Lung (tissue), 12 donors: ENCODE results near the gene PAGE2B. TPM values are rescaled to one million over a fixed set of nuclear protein-coding genes. Genes with fewer than 3 reads are reported as not detected.

Experiments
- ATAC-seq: fragments of 200-7000 bp; cut with Tn5 transposase; one replicate; pipeline ENCODE4 v1.9.1; 2020; ENCODE audit warnings: moderate number of reproducible peaks; ENCODE audit not compliant: insufficient read depth, low FRiP score
- DNase-seq, 3 donors: peaks; one replicate each; pipeline ENCODE4 v3.0.0-alpha.2; 2013 to 2017
- H3K27ac ChIP-seq, 2 donors: one replicate each; pipeline ENCODE4 v1.5.1; 2013; ENCODE audit warnings: mild to moderate bottlenecking in 2 of 2, moderate library complexity in 2 of 2, control low read depth in 1 of 2, inconsistent platforms in 1 of 2, low read depth in 1 of 2, low read length in 1 of 2
- H3K27me3 ChIP-seq, 3 donors: one replicate each; pipeline ENCODE4 v1.5.1; 2013; ENCODE audit warnings: low read length in 2 of 3; ENCODE audit not compliant: control insufficient read depth in 3 of 3, insufficient read depth in 3 of 3
- H3K36me3 ChIP-seq, 4 donors: one replicate each; pipeline ENCODE4 v1.5.1; 2013; ENCODE audit warnings: low read length in 4 of 4, mild to moderate bottlenecking in 1 of 4, moderate library complexity in 1 of 4; ENCODE audit not compliant: control insufficient read depth in 4 of 4, insufficient read depth in 4 of 4
- H3K4me1 ChIP-seq, 5 donors: one replicate each; pipeline ENCODE4 v1.5.1; 2013; ENCODE audit warnings: low read length in 5 of 5, mild to moderate bottlenecking in 2 of 5, moderate library complexity in 1 of 5; ENCODE audit not compliant: control insufficient read depth in 5 of 5, insufficient read depth in 5 of 5
- H3K4me3 ChIP-seq: one replicate; pipeline ENCODE4 v1.5.1; 2013; ENCODE audit warnings: mild to moderate bottlenecking, control low read depth, moderate library complexity
- H3K9ac ChIP-seq, 2 donors: one replicate each; pipeline ENCODE4 v1.5.1; 2013; ENCODE audit warnings: low read length in 2 of 2, control low read depth in 1 of 2; ENCODE audit not compliant: insufficient read depth in 1 of 2
- H3K9me3 ChIP-seq, 4 donors: one replicate each; pipeline ENCODE4 v1.5.1; 2013; ENCODE audit warnings: low read length in 3 of 4, mild to moderate bottlenecking in 1 of 4, moderate library complexity in 1 of 4; ENCODE audit not compliant: control insufficient read depth in 4 of 4, insufficient read depth in 3 of 4
- WGBS, 2 donors: extraction: QIAGEN DNeasy Blood & Tissue Kit; methylation state at CpG; one replicate each; pipeline ENCODE4 v1.1.7; 2013; 5-methylcytosine and 5-hydroxymethylcytosine counted together
- polyA plus RNA-seq, 2 donors: library from polyadenylated mRNA; stranded (reverse); fragments of 200-250 nt; gene quantifications; one replicate each; pipeline ENCODE4 v1.2.1, GENCODE V29; 2013
- total RNA-seq, 2 donors: library from RNA; depleted of rRNA in 1 of 2; stranded (reverse); fragments of >200 nt in 1 of 2; gene quantifications; one replicate each; pipeline ENCODE4 v1.2.1, GENCODE V29; 2014 to 2021
- TF ChIP-seq, protein P1 (sequence below): IDR thresholded peaks from 2 replicates; pipeline ENCODE4 v1.5.1; 2012; ENCODE audit warnings: mild to moderate bottlenecking; ENCODE audit errors: control extremely low read depth, extremely low read depth
- donor health status: control.
- donor health status: control.
- donor health status: Bipolar disorder and iron deficiency.
- donor health status: healthy.
- donor health status: DM: yes; HTN: yes; CAD: no.

Gene PAGE2B
- total and polyA plus RNA-seq, 4 donors = 0.37 TPM; not detected in 3

DNA sequence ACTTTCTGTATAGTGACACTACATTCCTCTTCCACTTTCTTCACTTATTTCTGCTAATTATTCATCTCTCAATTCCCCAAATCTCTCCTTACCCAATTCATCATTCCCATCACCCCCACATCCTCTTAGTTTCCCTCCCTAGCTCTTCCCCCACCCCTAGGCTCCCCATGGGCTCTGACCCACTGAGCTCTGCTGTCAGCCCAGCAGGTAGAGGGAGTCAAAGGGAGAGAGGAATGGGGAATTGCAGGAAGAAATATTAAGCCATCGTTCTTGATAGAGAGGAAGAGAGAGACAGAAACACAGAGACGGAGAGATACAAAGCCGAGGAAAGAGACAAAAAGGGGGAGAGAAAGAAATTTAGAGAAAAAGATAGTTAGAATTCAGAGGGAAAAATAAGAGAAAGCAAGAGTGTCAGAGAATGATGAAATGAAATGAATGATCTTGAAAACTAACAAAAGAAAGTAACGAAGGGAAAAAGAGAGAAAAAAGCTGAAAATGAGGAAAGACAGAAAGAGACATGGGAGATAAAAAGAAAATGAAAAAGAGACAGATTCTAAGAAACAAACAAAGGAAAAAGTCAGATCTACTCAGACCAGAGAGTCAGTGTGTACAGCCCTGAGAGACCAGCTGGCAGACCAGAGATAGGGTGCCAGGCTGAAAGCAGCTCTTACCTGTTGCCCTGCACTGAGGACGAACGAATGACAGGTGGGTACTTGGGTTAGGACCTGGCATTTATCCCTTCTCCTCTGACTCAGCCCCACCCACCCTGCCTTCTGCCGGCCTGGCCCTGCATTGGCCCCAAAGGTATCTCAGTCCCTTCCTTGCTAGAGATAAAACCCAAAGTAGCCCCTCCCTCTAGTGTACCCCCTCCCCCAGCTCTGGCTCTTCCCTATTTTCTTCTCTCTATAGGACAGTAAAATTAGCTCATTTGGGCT, 44.3 kb upstream of the PAGE2B start, which contains the start of gene ALAS2:
Gene ALAS2, minus strand, starts transcription at position 707 of the 935 bp plus-strand sequence. CDS start 4,977 bp downstream, outside the sequence.
- DNase-seq = no peak
- Histone ChIP-seq H3K27me3 (peaks cover 0 to 2% (median 0%) of the 10 kb centered on the region in 3 donors), H3K4me1 (no peaks in the 10 kb centered on the region), H3K36me3 (no peaks in the 10 kb centered on the region), H3K9me3 (peaks cover 0 to 3% (median under 1%) of the 10 kb centered on the region in 4 donors), H3K4me3 (no peak within 1 kb of the TSS), H3K9ac (no peak within 1 kb of the TSS), H3K27ac (no peak within 1 kb of the TSS)
- 63 to 74% methylated on average over 6 to 7 of the region's 7 CpGs for WGBS, 2 donors
- ATAC-seq = no peak
- TF ChIP-seq, protein P1, sequence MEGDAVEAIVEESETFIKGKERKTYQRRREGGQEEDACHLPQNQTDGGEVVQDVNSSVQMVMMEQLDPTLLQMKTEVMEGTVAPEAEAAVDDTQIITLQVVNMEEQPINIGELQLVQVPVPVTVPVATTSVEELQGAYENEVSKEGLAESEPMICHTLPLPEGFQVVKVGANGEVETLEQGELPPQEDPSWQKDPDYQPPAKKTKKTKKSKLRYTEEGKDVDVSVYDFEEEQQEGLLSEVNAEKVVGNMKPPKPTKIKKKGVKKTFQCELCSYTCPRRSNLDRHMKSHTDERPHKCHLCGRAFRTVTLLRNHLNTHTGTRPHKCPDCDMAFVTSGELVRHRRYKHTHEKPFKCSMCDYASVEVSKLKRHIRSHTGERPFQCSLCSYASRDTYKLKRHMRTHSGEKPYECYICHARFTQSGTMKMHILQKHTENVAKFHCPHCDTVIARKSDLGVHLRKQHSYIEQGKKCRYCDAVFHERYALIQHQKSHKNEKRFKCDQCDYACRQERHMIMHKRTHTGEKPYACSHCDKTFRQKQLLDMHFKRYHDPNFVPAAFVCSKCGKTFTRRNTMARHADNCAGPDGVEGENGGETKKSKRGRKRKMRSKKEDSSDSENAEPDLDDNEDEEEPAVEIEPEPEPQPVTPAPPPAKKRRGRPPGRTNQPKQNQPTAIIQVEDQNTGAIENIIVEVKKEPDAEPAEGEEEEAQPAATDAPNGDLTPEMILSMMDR = no peak

DNA sequence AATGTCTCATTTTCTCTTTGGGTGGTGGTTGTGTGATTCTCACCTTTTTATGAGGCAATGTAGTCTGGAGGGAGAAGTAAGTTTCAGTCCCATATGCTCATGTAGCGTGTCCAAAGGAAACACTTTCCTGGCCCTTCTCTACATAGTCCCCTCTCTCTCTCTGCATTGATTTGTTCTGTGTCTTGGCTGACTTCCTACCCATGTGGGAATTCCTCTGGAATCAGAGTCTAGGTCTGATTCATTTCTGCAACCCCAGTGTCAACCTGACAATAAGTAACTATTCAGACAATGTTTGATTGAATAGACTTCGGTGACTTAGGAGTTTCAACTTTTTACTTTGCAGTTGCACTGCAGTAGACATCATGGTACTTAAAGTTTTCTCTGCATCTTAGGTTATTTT, 41.4 kb upstream of the PAGE2B start:
- Histone ChIP-seq H3K4me3 (no peak overlapping the region), H3K36me3 (no peaks in the 10 kb centered on the region), H3K4me1 (no peaks in the 10 kb centered on the region), H3K9ac (no peak overlapping the region), H3K27ac (no peak overlapping the region), H3K9me3 (no peaks in the 10 kb centered on the region), H3K27me3 (no peaks in the 10 kb centered on the region)
- ATAC-seq (no peak), DNase-seq (no peak)
- 75 to 94% methylated on average over 2 of the region's 2 CpGs for WGBS, 2 donors
- TF ChIP-seq, protein P1 = no peak

DNA sequence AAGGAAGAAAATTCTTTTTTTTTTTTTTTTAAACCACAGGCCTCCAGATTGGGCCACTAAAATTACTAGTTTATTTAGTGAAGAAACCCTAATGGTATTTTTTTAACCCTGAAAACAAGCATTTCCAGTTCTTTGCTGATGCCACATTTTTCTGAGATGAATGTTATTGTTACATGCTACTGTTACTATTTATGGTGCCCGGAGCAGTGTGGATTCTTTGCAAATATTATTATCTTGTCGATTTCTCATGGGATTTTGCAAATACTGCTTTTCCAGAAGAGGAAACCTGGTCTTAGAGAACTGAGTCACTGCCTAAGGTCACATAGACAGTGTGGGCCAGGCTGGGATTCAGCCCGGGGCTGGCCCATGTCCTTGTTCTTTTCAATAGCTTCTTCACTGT, 35.4 kb upstream of the PAGE2B start:
- H3K4me3 ChIP-seq = no peak overlapping the region
- WGBS, 2 donors = 73 to 89% methylated on average over 3 of the region's 3 CpGs
- ATAC-seq (no peak), DNase-seq (no peak)
- no peaks in the 10 kb centered on the region for H3K4me1 ChIP-seq
- no peaks in the 10 kb centered on the region for H3K27me3 ChIP-seq
- TF ChIP-seq, protein P1 = no peak
- no peaks in the 10 kb centered on the region for H3K36me3 ChIP-seq
- H3K9me3 ChIP-seq = no peaks in the 10 kb centered on the region
- H3K9ac ChIP-seq = no peak overlapping the region
- no peak overlapping the region for H3K27ac ChIP-seq
